Measurements from ENCODE around the gene BPTF. TPM values are rescaled to one million over a fixed set of nuclear protein-coding genes. Genes with fewer than 3 reads are reported as not detected.
"Not testable (repeated sequence)": the region's sequence is repeated elsewhere in the genome, so short reads cannot be mapped to it uniquely, and the experiment has no call there.

Gene BPTF
- total and polyA plus RNA-seq, 2 experiments from 2014 or later, result 50.5 to 83.9 TPM

- no peak overlapping the region for H3K4me3 ChIP-seq
- no peaks in the 10 kb centered on the region for H3K9me3 ChIP-seq (ENCODE audit: low read depth)
- peak; percentile 80 to 88 for DNase-seq (ENCODE audit: low read depth in 1 of 2, low spot score in 1 of 2)
- H3K27me3 ChIP-seq, result no peaks in the 10 kb centered on the region
- peak; percentile 80 for TF ChIP-seq CTCF (IDR thresholded peaks at IDR 0.05; ENCODE audit: low read depth, low read length)
- no peak overlapping the region for H3K27ac ChIP-seq
- H3K36me3 ChIP-seq, result no peaks in the 10 kb centered on the region
- H3K4me1 ChIP-seq (ENCODE audit: low read depth), result no peaks in the 10 kb centered on the region
Measured at GRCh38 chr17:67800495-67800928, 24.8 kb upstream of the BPTF start.

- Histone ChIP-seq H3K27me3 (no peaks in the 10 kb centered on the region), H3K9me3 (ENCODE audit: low read depth) (no peaks in the 10 kb centered on the region), H3K4me1 (ENCODE audit: low read depth) (no peaks in the 10 kb centered on the region), H3K4me3 (no peak overlapping the region), H3K27ac (no peak overlapping the region), H3K36me3 (no peaks in the 10 kb centered on the region)
- no peak for DNase-seq (ENCODE audit: low read depth in 1 of 2, low spot score in 1 of 2)
- no peak for TF ChIP-seq CTCF (IDR thresholded peaks at IDR 0.05; ENCODE audit: low read depth, low read length)
Measured at GRCh38 chr17:67801626-67802175, 23.6 kb upstream of the BPTF start.

- Histone ChIP-seq H3K27me3 (no peaks in the 10 kb centered on the region), H3K4me1 (ENCODE audit: low read depth) (no peaks in the 10 kb centered on the region), H3K4me3 (no peak overlapping the region), H3K27ac (no peak overlapping the region), H3K9me3 (ENCODE audit: low read depth) (no peaks in the 10 kb centered on the region), H3K36me3 (no peaks in the 10 kb centered on the region)
- no peak for TF ChIP-seq CTCF (IDR thresholded peaks at IDR 0.05; ENCODE audit: low read depth, low read length)
- DNase-seq (ENCODE audit: low read depth in 1 of 2, low spot score in 1 of 2), result no peak
Measured at GRCh38 chr17:67810464-67810863, 14.8 kb upstream of the BPTF start.

GRCh38 chr17:67812380-67812779 is 12.9 kb upstream of the BPTF start:
- not testable (repeated sequence) for H3K4me3 ChIP-seq; DNase-seq (ENCODE audit: low read depth in 1 of 2, low spot score in 1 of 2); H3K27ac ChIP-seq; H3K36me3 ChIP-seq; H3K27me3 ChIP-seq; H3K9me3 ChIP-seq (ENCODE audit: low read depth); H3K4me1 ChIP-seq (ENCODE audit: low read depth)

GRCh38 chr17:67813803-67814180 is 11.5 kb upstream of the BPTF start:
- DNase-seq (ENCODE audit: low read depth in 1 of 2, low spot score in 1 of 2), result no peak
- Histone ChIP-seq H3K4me3 (no peak overlapping the region), H3K4me1 (ENCODE audit: low read depth) (no peaks in the 10 kb centered on the region), H3K36me3 (no peaks in the 10 kb centered on the region), H3K9me3 (ENCODE audit: low read depth) (no peaks in the 10 kb centered on the region), H3K27me3 (no peaks in the 10 kb centered on the region), H3K27ac (no peak overlapping the region)
- no peak for TF ChIP-seq CTCF (IDR thresholded peaks at IDR 0.05; ENCODE audit: low read depth, low read length)

- Histone ChIP-seq H3K27ac (no peak overlapping the region), H3K36me3 (no peaks in the 10 kb centered on the region), H3K9me3 (ENCODE audit: low read depth) (no peaks in the 10 kb centered on the region), H3K27me3 (no peaks in the 10 kb centered on the region), H3K4me1 (ENCODE audit: low read depth) (no peaks in the 10 kb centered on the region), H3K4me3 (no peak overlapping the region)
- no peak for TF ChIP-seq CTCF (IDR thresholded peaks at IDR 0.05; ENCODE audit: low read depth, low read length)
- DNase-seq (ENCODE audit: low read depth in 1 of 2, low spot score in 1 of 2), result no peak
Measured at GRCh38 chr17:67818110-67819002, 6.9 kb upstream of the BPTF start.

Data from cardiac muscle cell (in vitro differentiated cells and primary cell).